Measurements from ENCODE around the gene CORO2B. TPM values are rescaled to one million over a fixed set of nuclear protein-coding genes. Genes with fewer than 3 reads are reported as not detected.

Gene CORO2B
- total RNA-seq, 2 donors from 2014 or later = 1.0 to 4.0 TPM

DNA sequence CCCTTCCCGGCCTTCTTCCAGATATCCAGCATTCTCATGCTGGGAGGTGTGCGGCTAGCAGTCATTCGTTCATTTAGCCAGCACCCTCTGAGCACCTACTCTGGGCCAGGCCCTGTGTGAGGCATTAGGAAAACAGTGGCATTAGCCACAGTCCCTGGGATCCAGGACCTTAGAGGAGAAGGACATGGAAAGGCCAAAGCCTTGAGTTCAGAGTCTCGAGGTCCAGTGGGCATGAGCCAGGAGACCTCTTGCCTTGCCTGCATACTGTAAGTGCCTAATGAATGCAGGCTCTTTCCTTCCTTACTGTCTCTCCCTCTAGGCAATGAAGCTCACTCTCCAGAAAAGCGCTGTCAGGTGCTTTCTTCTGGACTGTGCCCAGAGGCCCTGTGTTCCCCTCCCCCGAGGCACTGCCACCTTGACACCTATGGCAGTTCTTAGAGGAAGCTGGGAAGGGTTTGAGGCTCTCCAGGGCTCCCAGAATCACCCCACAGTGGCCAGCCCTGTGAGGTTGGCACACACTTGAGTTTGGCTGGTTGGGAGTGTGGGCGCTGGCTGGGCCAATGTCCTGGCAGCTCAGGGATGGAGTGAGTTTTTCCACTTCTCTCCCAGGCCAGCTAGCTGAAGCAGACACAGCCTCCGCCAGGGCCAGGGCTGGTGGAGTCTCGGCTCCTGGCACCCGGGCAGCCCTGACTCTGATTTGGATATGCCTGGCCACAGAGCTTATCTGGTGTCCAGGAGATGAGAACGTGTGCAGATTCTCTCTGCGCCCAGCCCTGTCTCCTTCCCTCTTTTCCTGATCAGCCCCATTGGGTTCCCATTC lies 5.4 kb downstream of the CORO2B start:
- intact Hi-C loops (cut with DNase I) = no loop called here
- H3K27ac ChIP-seq = no peak overlapping the region

DNA sequence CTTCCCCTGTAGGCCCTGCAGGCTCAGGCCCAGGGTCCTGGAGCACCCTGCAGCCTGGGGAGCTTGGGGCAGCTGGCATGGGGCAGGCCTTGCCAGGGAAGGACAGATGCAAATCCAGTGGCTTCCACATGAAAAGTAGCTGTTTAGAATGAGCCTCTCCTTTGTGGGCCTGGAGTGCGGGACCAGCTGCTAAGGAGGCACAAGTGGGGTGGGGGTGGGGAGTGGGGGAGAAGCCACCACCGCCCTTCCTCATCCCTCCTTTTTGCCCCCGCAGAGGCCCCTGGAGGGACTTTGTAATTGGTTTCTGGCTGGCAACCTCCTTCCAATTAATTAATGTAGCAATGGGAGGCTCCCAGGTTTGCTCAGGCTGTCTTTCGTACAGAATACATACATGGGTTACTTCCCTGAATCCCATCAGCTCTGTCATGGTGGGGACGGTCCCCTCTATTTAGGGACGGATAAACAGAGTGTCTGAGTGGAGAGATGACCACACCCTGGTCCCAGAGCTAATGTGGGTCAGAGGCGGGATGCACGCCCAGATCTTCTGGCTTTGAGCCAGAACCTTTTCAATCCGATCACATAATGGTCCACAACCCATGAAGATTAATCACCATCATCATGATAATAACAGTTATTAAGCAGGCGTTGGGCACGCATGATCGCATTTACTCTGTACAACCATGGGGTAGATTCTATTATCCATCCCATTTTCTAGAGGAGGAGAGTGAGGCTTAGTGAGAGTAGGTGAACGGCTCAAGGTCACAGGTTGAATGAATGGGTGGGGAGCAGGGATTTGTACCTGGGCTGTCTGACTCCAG lies 6.2 kb downstream of the CORO2B start:
- Histone ChIP-seq H3K9me3 (no peaks in the 10 kb centered on the region), H3K27ac (no peak overlapping the region), H3K27me3 (no peaks in the 10 kb centered on the region), H3K4me3 (no peak overlapping the region), H3K36me3 (replicated peaks in 1 of 2; ENCODE audit: insufficient read depth in 1 of 2, low read depth in 2 of 2) (no peaks in the 10 kb centered on the region), H3K4me1 (no peaks in the 10 kb centered on the region)
- intact Hi-C loops (cut with DNase I) = no loop called here
- no peak for DNase-seq
- no peak for ATAC-seq
- WGBS, 2 donors = 82 to 84% methylated on average over 11 to 13 of the region's 13 CpGs
- no peak for TF ChIP-seq POLR2A (IDR thresholded peaks at IDR 0.05)
- TF ChIP-seq, protein P1, sequence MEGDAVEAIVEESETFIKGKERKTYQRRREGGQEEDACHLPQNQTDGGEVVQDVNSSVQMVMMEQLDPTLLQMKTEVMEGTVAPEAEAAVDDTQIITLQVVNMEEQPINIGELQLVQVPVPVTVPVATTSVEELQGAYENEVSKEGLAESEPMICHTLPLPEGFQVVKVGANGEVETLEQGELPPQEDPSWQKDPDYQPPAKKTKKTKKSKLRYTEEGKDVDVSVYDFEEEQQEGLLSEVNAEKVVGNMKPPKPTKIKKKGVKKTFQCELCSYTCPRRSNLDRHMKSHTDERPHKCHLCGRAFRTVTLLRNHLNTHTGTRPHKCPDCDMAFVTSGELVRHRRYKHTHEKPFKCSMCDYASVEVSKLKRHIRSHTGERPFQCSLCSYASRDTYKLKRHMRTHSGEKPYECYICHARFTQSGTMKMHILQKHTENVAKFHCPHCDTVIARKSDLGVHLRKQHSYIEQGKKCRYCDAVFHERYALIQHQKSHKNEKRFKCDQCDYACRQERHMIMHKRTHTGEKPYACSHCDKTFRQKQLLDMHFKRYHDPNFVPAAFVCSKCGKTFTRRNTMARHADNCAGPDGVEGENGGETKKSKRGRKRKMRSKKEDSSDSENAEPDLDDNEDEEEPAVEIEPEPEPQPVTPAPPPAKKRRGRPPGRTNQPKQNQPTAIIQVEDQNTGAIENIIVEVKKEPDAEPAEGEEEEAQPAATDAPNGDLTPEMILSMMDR (IDR thresholded peaks at IDR 0.05) = no peak

More for the DNA sequence above, 5.4 kb downstream of the CORO2B start:
- peaks cover 4% of the 10 kb centered on the region for H3K4me1 ChIP-seq
- no peaks in the 10 kb centered on the region for H3K36me3 ChIP-seq (replicated peaks in 1 of 2; ENCODE audit: insufficient read depth in 1 of 2, low read depth in 2 of 2)
- H3K9me3 ChIP-seq = no peaks in the 10 kb centered on the region
- no peak for TF ChIP-seq POLR2A (IDR thresholded peaks at IDR 0.05)
- TF ChIP-seq, protein P1 (IDR thresholded peaks at IDR 0.05) = no peak
- no peaks in the 10 kb centered on the region for H3K27me3 ChIP-seq
- DNase-seq (no peak), ATAC-seq (no peak)
- H3K4me3 ChIP-seq = no peak overlapping the region
- 79 to 90% methylated on average over 5 to 12 of the region's 12 CpGs for WGBS, 2 donors

DNA sequence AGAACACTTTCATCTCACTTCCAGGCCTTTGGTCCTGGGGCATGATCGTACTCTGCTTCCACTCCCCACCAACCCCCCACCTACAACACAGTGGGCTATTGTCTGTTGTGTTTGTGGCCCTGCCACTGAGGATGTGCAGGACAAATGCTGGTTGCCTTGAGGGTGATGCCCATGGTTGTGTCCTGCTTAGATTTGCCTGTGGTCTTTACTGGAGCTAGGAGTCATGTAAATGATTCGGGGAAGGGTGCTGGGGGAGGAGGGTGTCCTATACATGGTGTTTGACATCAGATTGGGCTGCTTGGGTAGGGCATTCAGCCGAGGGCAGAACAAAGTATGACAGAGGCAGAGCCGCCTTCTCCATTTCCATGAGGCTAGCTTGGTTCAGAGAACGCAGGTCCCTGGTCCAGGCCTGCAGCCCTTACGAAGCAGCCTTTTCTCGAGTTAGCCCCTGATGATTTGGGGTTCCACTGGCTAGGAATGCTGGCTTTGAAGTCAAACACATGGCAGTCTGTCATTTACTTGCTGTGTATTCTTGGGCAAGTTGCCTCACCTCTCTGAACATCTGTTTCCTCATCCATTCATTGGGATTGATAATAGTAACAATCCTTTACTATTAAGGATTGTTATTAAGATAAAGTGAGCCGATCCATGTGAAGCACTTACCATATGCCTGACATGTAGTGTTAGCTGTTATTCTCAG lies 6.9 kb downstream of the CORO2B start:
- no peaks in the 10 kb centered on the region for H3K9me3 ChIP-seq
- DNase-seq (no peak), ATAC-seq (no peak)

GRCh38 chr15:68586274-68586961 lies 7.6 kb downstream of the CORO2B start:
- H3K9me3 ChIP-seq = no peaks in the 10 kb centered on the region
- no peak for ATAC-seq
- no peaks in the 10 kb centered on the region for H3K27me3 ChIP-seq
- no peak overlapping the region for H3K27ac ChIP-seq
- intact Hi-C loops (cut with DNase I) = no loop called here
- no peaks in the 10 kb centered on the region for H3K36me3 ChIP-seq (replicated peaks in 1 of 2; ENCODE audit: insufficient read depth in 1 of 2, low read depth in 2 of 2)
- peak in 1 of 4 donors; percentile 7 for DNase-seq
- TF ChIP-seq POLR2A (IDR thresholded peaks at IDR 0.05) = no peak
- TF ChIP-seq, protein P1 (IDR thresholded peaks at IDR 0.05) = no peak
- no peaks in the 10 kb centered on the region for H3K4me1 ChIP-seq
- whole genome bisulfite sequencing, 2 donors = 72 to 83% methylated on average over 7 to 8 of the region's 8 CpGs
- no peak overlapping the region for H3K4me3 ChIP-seq

More for the DNA sequence above, 6.9 kb downstream of the CORO2B start:
- H3K27me3 ChIP-seq = no peaks in the 10 kb centered on the region
- no peak overlapping the region for H3K4me3 ChIP-seq
- H3K4me1 ChIP-seq = no peaks in the 10 kb centered on the region
- no peaks in the 10 kb centered on the region for H3K36me3 ChIP-seq (replicated peaks in 1 of 2; ENCODE audit: insufficient read depth in 1 of 2, low read depth in 2 of 2)
- TF ChIP-seq, protein P1 (IDR thresholded peaks at IDR 0.05) = no peak
- TF ChIP-seq POLR2A (IDR thresholded peaks at IDR 0.05) = no peak
- no peak overlapping the region for H3K27ac ChIP-seq
- intact Hi-C loops (cut with DNase I) = no loop called here
- 78 to 82% methylated on average over 7 to 8 of the region's 8 CpGs for WGBS, 2 donors
